ENCODE results near the gene LSAMP.

DNA sequence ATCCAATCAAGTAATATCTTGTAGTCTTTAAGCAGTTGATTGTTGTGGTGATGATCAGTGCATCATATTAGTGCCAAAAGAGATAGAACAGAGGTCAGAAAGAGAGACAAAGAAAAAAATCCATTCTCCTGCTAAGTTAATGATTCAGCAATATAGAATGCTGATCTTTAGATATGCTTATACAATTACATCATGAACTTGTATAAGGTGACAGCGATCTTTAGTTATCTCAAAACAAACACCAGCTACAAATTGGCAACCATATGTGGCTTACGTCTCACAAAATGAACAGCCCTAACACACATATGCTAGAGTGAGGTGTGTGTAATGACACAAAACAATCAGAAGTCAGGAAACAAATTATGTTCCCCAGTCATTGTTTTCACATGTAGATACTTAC is 12.5 kb downstream of the LSAMP start:
- no peak for TF ChIP-seq CTCF (IDR thresholded peaks at IDR 0.05; ENCODE audit: insufficient read depth, low read depth, low read length)
- TF ChIP-seq EZH2 (IDR thresholded peaks at IDR 0.05; ENCODE audit: insufficient read depth, low read length), result no peak

All from astrocyte (in vitro differentiated cells and primary cell).